Smooth muscle cell (in vitro differentiated cells): ENCODE measurements around the gene NAV2. TPM values are rescaled to one million over a fixed set of nuclear protein-coding genes. Genes with fewer than 3 reads are reported as not detected.

Experiments
- DNase-seq: peaks from one replicate; lab custom pipeline; 2025; ENCODE audit not compliant: unreplicated experiment; lab: John Stamatoyannopoulos, UW
- H2AFZ ChIP-seq: fragments of 200-600 bp; sonication (generic); 2 replicates; pipeline ENCODE4 v1.6.0; 2016; ENCODE audit warnings: antibody characterized with exemption, low read depth, mild to moderate bottlenecking
- H3F3A ChIP-seq: fragments of 200-600 bp; sonication (generic); 2 replicates; pipeline ENCODE4 v1.6.0; 2017; ENCODE audit warnings: antibody characterized with exemption, low read depth
- H3K27ac ChIP-seq: fragments of 200-600 bp; sonication (generic); 2 replicates; pipeline ENCODE4 v1.5.1; 2016; ENCODE audit warnings: low read depth, mild to moderate bottlenecking
- H3K27me3 ChIP-seq: fragments of 200-600 bp; sonication (generic); 2 replicates; pipeline ENCODE4 v1.6.1; 2016; ENCODE audit warnings: low read depth, mild to moderate bottlenecking
- H3K36me3 ChIP-seq: fragments of 200-600 bp; sonication (generic); 2 replicates; pipeline ENCODE4 v1.5.1; 2016; ENCODE audit warnings: low read depth
- H3K4me1 ChIP-seq: fragments of 200-600 bp; sonication (generic); 2 replicates; pipeline ENCODE4 v1.5.1; 2016; ENCODE audit warnings: low read depth
- H3K4me2 ChIP-seq: fragments of 200-600 bp; sonication (generic); 2 replicates; pipeline ENCODE4 v1.6.0; 2016; ENCODE audit warnings: mild to moderate bottlenecking
- H3K4me3 ChIP-seq: fragments of 200-600 bp; sonication (generic); 2 replicates; pipeline ENCODE4 v1.5.1; 2016; ENCODE audit warnings: mild to moderate bottlenecking
- H3K79me2 ChIP-seq: fragments of 200-600 bp; sonication (generic); 2 replicates; pipeline ENCODE4 v1.6.0; 2016; ENCODE audit warnings: low read depth, mild to moderate bottlenecking
- H3K9ac ChIP-seq: fragments of 200-600 bp; sonication (generic); 2 replicates; pipeline ENCODE4 v1.6.0; 2016; ENCODE audit warnings: low read depth
- H3K9me3 ChIP-seq: fragments of 200-600 bp; sonication (generic); replicated peaks from 2 replicates; pipeline ENCODE4 v1.5.1; 2016; ENCODE audit warnings: low read depth
- H4K20me1 ChIP-seq: fragments of 200-600 bp; sonication (generic); 2 replicates; pipeline ENCODE4 v1.6.0; 2016; ENCODE audit warnings: low read depth
- WGBS: methylation state at CpG from one replicate; pipeline ENCODE4 v1.1.7; 2016; ENCODE audit warnings: low lambda C conversion rate; 5-methylcytosine and 5-hydroxymethylcytosine counted together
- polyA plus RNA-seq: library from polyadenylated mRNA; unstranded; fragments of >200 nt; fragmentation: Nextera tagmentation; extraction: Ambion mirVana; gene quantifications from 2 replicates; pipeline ENCODE4 v1.2.1, GENCODE V29; 2016
- total RNA-seq: library from RNA; depleted of rRNA; stranded (reverse); fragments of >200 nt; gene quantifications from 2 replicates; pipeline ENCODE4 v1.2.3, GENCODE V29; 2014
- TF ChIP-seq, protein P1 (sequence below): fragments of 200-600 bp; sonication (generic); IDR thresholded peaks from 2 replicates; pipeline ENCODE4 v1.5.1; 2017; ENCODE audit warnings: borderline replicate concordance, mild to moderate bottlenecking, antibody characterized with exemption; ENCODE audit not compliant: insufficient read depth, poor library complexity, severe bottlenecking

The NAV2 gene
- total and polyA plus RNA-seq, 2 experiments from 2014 or later, result 14.1 to 67.5 TPM

DNA sequence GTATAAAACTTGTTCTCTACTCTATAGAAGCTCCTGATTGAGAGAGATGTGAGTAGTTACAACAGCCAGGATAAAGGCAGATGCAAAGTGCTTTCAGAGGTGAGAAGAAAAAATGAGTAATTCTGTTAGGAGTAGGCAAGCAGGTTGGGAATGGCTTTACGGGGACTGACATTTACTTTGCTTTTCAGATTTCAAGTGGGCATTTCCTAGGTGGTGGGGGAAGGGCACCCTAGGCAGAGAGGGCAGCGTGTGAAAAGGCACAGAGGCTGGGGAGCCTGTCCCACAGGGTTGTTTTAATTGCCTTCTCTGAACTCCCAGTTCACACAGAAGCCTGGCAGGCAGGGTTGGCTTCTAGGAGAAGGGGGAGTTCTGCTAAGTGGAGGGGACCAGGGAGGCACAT is 106.5 kb downstream of the NAV2 start:
- DNase-seq, result no peak
- Histone ChIP-seq H3F3A (no peaks in the 10 kb centered on the region), H2AFZ (no peak overlapping the region), H3K27me3 (no peaks in the 10 kb centered on the region), H4K20me1 (no peaks in the 10 kb centered on the region), H3K27ac (no peak overlapping the region), H3K4me3 (no peak overlapping the region), H3K9me3 (no peaks in the 10 kb centered on the region), H3K79me2 (peaks cover 10% of the 10 kb centered on the region), H3K4me1 (peaks cover 15% of the 10 kb centered on the region), H3K4me2 (no peak overlapping the region), H3K9ac (no peak overlapping the region), H3K36me3 (no peaks in the 10 kb centered on the region)
- TF ChIP-seq, protein P1, sequence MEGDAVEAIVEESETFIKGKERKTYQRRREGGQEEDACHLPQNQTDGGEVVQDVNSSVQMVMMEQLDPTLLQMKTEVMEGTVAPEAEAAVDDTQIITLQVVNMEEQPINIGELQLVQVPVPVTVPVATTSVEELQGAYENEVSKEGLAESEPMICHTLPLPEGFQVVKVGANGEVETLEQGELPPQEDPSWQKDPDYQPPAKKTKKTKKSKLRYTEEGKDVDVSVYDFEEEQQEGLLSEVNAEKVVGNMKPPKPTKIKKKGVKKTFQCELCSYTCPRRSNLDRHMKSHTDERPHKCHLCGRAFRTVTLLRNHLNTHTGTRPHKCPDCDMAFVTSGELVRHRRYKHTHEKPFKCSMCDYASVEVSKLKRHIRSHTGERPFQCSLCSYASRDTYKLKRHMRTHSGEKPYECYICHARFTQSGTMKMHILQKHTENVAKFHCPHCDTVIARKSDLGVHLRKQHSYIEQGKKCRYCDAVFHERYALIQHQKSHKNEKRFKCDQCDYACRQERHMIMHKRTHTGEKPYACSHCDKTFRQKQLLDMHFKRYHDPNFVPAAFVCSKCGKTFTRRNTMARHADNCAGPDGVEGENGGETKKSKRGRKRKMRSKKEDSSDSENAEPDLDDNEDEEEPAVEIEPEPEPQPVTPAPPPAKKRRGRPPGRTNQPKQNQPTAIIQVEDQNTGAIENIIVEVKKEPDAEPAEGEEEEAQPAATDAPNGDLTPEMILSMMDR, result no peak
- 83% methylated on average over 2 of the region's 2 CpGs for WGBS

GRCh38 chr11:19820100-19820499 is 107.5 kb downstream of the NAV2 start:
- Histone ChIP-seq H3F3A (no peaks in the 10 kb centered on the region), H3K9me3 (no peaks in the 10 kb centered on the region), H3K27me3 (no peaks in the 10 kb centered on the region), H3K79me2 (peaks cover 10% of the 10 kb centered on the region), H3K4me1 (peaks cover 15% of the 10 kb centered on the region), H3K9ac (no peak overlapping the region), H3K36me3 (no peaks in the 10 kb centered on the region), H4K20me1 (no peaks in the 10 kb centered on the region), H3K4me2 (no peak overlapping the region), H3K4me3 (no peak overlapping the region), H3K27ac (no peak overlapping the region), H2AFZ (no peak overlapping the region)
- no peak for DNase-seq
- TF ChIP-seq, protein P1, result no peak
- 92% methylated on average over 1 of the region's 1 CpG for WGBS

GRCh38 chr11:19821412-19821875 is 108.8 kb downstream of the NAV2 start:
- Histone ChIP-seq H3K4me2 (no peak overlapping the region), H3K9me3 (no peaks in the 10 kb centered on the region), H4K20me1 (no peaks in the 10 kb centered on the region), H3K4me1 (peaks cover 14% of the 10 kb centered on the region), H3F3A (no peaks in the 10 kb centered on the region), H3K27ac (no peak overlapping the region), H3K36me3 (no peaks in the 10 kb centered on the region), H3K9ac (no peak overlapping the region), H3K79me2 (peaks cover 10% of the 10 kb centered on the region), H3K27me3 (no peaks in the 10 kb centered on the region), H3K4me3 (no peak overlapping the region), H2AFZ (no peak overlapping the region)
- 86% methylated on average over 1 of the region's 1 CpG for WGBS
- no peak for DNase-seq
- TF ChIP-seq, protein P1, result no peak

DNA sequence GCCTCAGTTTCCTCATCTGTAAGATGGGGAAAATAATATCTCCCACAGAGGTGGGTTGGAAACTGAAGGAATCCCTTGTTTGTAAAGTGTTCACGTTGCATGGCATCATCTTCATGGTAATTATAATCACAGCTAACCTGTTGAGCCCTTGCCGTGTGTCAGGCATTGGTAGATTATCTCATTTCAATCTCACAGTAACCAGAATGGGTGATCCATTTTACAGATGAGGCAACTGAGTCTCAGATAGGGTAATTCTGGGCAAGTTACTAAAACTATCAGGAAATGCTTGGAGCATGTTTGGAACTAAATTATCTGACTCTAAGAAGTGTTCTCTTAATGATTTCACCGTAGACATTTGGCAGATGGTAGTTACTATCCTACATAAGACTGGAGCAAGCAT is 109.4 kb downstream of the NAV2 start:
- 94% methylated on average over 3 of the region's 3 CpGs for WGBS
- peaks cover 9% of the 10 kb centered on the region for H3K4me1 ChIP-seq
- no peak overlapping the region for H3K9ac ChIP-seq
- no peaks in the 10 kb centered on the region for H3K9me3 ChIP-seq
- H3K27me3 ChIP-seq, result no peaks in the 10 kb centered on the region
- H3F3A ChIP-seq, result no peaks in the 10 kb centered on the region
- H3K79me2 ChIP-seq, result peaks cover 7% of the 10 kb centered on the region
- no peaks in the 10 kb centered on the region for H4K20me1 ChIP-seq
- TF ChIP-seq, protein P1, result no peak
- no peak overlapping the region for H3K4me3 ChIP-seq
- no peak for DNase-seq
- H3K27ac ChIP-seq, result no peak overlapping the region
- H3K4me2 ChIP-seq, result no peak overlapping the region
- H2AFZ ChIP-seq, result no peak overlapping the region
- H3K36me3 ChIP-seq, result no peaks in the 10 kb centered on the region
